ENCODE measurements around the gene ITGB7.
"Not testable (repeated sequence)": the region's sequence is repeated elsewhere in the genome, so short reads cannot be mapped to it uniquely, and the experiment has no call there.

ITGB7 gene

GRCh38 chr12:53176750-53177149 is 30.3 kb downstream of the ITGB7 start:
- no peak for DNase-seq

- peak; percentile 55 for DNase-seq
Observed at GRCh38 chr12:53174881-53175491, 32.1 kb downstream of the ITGB7 start.

DNA sequence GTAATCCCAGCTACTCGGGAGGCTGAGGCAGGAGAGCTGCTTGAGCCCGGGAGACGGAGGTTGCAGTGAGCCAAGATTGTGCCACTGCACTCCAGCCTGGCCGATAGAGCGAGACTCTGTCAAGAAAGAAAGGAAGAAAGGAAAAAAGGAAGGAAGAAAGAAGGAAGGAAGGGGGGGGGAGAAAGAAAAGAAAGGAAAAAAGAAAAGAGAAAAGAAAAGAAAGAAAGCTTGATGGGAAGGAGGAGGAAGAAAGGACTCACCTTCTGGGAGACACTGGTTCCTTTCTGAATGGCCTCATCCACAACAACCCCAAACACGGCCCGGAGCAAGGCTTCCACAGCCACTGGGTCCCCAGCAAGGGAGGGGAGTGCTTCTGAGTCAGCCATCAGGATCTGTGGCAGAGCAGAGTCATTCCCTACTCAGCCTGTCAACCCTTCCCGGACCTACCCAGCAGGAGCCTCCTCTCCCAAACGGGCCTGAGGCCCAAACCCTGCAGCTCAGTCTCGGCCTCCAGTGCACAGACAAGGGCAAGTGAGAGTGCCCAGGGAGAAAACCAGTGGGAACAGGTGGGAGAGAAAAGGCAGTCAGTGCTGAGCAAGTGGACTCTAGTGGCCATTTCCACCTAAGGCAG is 33.9 kb downstream of the ITGB7 start:
- no peak for DNase-seq

DNA sequence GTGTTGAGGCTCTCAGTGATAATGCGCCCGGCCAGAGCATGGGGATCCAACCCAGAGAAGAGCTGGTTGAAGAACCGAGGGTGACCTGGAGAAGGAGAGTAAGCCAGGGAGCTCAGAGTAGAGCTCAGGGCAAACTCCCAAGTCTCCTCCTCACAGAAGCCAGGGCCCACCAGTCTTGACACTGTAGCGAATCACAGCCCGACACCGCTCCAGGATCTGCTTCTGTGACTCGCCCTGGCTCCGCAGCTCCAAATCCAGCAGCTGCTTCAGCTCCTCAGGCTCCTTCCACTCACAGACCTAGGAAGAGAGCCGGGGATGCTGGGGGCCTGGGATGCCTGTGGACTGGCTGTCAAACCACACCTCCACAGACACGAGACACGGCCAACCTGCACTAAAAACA is 34.7 kb downstream of the ITGB7 start:
- no peak for DNase-seq

- DNase-seq: peak; percentile 35
Observed at GRCh38 chr12:53171725-53172329, 35.2 kb downstream of the ITGB7 start.

DNA sequence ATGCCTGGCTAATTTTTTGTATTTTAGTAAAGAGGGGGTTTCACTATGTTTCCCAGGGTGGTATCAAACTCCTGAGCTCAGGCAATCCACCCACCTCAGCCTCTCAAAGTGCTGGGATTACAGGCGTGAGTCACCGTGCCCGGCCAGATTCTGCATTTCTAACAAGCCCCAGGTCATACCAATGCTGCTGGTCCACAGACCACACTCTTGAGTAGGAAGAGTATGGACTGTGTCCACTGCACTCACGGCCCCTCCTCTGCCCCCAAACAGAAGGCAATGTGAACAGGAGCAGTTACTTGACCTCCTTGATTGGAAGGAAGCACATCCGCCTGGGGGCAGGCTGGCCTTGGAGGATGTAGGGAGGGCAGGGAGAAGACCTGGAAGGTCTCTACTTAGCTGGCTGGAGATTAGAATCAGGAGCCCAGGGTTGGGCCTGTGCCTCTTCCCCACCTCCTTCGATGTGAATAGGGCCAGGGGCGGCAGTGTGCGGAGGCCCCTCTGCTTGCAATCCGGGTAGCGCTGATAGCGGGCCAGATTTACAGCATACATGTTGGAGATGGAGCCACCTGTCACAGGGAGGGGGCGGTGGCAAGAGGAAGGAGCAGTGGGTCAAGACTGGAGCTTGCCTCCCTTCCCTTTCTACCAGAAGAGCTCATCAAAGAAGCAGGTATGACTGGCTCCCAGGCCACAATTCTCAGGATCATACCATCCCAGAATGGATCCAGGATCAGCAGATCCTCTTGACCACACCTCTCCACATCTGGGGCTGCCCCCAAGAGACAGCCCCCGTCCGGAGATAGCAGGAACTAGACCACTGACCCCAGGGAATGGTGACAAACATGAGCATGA is 36.0 kb downstream of the ITGB7 start:
- no peak for DNase-seq

- no peak for DNase-seq
Observed at GRCh38 chr12:53170215-53170614, 36.8 kb downstream of the ITGB7 start.

- no peak for DNase-seq
Observed at GRCh38 chr12:53169644-53170043, 37.4 kb downstream of the ITGB7 start.

DNA sequence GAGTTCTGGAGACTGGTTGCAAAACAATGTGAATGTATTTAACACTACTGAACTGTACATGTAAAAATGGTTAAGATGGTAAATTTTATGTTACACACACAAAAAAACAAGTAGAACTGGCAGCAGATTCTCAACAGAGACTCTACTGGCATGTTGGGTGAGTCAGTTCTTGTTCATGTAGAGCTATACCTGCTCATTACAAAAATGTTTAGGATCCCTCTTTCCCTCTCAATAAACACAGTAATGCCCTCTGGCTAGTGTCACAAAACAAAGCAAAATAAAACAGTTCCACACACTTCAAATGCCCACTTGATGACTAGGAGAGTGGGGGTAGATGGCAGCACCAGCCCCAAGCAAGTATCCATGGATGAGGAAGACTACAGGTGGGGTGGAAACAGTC is 40.2 kb downstream of the ITGB7 start:
- no peak for DNase-seq

DNA sequence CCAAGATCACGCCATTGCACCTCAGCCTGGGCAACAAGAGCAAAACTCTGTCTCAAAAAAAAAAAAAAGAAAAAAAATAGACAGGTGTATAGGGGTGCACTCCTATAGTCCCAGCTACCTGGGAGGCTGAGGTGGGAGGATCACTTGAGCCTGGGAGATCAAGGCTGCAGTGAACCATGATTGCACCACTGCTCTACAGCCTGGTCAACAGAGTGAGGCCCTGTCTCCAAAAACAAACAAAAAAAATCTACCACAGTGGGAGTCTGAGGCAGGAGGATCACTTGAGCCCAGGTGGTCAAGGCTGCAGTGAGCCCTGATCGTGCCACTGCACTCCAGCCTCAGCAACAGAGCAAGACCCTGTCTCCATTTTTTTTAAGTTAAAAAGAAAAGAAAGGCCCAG is 44.0 kb downstream of the ITGB7 start:
- not testable (repeated sequence) for DNase-seq

DNA sequence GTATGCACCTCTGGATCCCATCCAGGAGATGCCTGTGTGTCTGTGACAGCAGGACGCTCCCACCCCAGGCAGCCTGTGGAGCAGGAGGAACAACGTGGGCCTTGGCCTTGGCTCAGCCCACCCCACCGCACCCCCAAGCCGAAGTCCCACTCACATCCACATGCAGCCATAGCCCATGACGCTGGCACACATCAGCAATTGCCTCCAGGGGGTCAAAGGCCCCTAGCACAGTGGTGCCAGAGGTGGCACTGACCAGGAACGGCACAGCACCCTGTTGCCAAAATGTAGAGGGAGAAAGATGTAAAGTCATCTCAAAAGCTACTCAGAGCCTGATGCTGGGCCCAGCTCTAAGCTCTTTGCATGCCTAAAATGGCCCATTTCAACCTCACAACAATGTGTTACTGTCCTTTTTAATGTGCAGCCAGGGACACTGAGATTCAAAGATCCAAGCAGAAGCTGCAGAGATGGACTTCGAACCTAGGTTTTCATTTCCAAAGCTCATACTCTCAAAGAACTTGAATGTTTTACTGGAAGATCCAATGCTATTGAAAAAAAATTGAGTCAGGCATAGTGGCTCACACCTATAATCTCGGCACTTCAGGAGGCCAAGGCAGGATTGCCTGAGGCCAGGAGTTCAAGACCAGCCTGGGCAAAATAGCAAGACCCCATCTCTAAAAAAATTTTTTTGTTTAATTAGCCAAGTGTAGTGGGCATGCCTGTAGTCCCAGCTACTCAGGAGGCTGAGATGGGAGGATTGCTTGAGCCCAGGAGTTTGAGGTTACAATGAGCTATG is 45.7 kb downstream of the ITGB7 start:
- DNase-seq: no peak

DNA sequence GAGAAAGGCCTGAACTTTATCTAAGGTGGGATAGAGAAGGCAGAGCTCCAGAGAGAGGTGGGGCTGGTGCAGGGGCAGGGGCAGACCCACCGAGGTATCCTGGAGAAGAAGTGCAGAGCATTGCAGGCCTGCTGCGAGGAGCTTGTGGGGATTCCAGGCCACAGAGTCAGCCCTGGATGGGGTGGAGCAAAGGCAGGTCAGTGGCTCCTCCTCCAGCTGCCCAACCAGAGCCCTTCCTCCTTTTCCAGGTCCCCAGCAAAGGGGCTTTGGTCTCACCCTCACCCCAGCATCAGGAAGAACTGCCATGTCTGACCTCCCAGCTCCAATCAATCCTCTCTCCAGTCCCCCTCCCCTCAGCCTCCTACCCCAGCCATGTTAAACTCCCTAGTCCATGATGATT is 46.4 kb downstream of the ITGB7 start:
- no peak for DNase-seq

- no peak for DNase-seq
Observed at GRCh38 chr12:53160000-53160399, 47.1 kb downstream of the ITGB7 start.

- DNase-seq: peak; percentile 88
Observed at GRCh38 chr12:53159195-53159839, 47.7 kb downstream of the ITGB7 start.

DNA sequence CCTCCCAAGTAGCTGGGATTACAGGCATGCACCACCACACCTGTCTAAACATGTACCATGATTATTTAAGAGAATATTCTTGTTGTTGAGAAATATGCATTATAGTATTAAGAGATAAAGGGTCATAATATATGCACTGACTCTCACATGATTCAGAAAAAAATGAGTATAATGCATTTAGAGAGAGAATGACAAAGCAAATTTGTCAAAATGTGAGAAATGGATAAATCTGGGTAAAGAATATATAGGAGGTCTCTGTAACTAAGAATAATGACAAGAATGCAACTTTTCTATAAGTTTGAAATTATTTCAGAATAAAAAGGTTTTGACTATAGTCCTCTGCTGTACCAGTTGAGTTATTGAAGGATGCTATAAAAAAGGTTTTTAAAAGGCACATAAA is 54.7 kb downstream of the ITGB7 start:
- no peak for DNase-seq

GRCh38 chr12:53151039-53151438 is 56.0 kb downstream of the ITGB7 start:
- no peak for DNase-seq

GRCh38 chr12:53147653-53148052 is 59.4 kb downstream of the ITGB7 start:
- no peak for DNase-seq

DNA sequence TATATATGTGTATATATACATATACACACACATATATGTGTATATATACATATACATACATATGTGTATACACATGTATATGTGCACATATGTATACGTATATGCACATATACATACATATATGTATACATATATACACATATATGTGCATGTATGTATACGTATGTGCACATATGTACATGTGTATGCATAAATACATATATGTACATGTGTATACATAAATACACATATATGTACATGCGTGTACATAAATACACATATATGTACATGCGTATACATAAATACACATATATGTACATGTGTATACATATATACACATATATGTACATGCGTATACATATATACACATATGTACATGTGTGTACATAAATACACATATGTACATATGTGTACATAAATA is 59.9 kb downstream of the ITGB7 start:
- DNase-seq: no peak

GRCh38 chr12:53145383-53146260 is 61.4 kb downstream of the ITGB7 start:
- no peak for DNase-seq

DNA sequence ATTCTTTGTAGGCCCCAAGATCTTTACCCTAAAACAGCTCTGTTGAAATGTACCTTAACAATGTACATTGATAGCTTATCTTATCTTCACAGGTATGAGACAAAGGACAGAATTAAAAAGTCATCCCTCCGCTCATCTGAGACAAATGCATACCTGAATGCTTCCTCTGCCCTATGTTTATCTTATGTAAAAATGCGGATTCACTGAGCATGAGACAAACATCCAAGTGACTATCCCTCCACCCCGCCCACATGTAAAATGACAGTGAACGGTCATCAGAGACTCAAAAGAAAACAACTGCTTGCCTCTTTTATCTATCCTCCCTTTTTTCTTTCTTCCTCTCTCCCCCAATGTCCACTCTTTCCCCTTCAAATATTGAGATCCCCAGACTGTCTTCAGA is 63.7 kb downstream of the ITGB7 start:
- no peak for DNase-seq
